Prostate gland (tissue), 2 donors: ENCODE data around the gene DGKZ. TPM values are rescaled to one million over a fixed set of nuclear protein-coding genes. Genes with fewer than 3 reads are reported as not detected.

Source experiments
- DNase-seq: peaks from one replicate; pipeline ENCODE4 v3.0.0-alpha.2; 2019; ENCODE audit warnings: low spot score
- H3K27ac ChIP-seq, 2 donors: fragments of 200-600 bp; sonication (generic); 2 replicates each; pipeline ENCODE4 v1.5.1; 2017 to 2019
- H3K27me3 ChIP-seq: fragments of 200-600 bp; sonication (generic); replicated peaks from 2 replicates; pipeline ENCODE4 v1.5.1; 2019; ENCODE audit not compliant: insufficient read depth
- H3K36me3 ChIP-seq, 2 donors: fragments of 200-600 bp; sonication (generic); 1 replicate in 1 of 2; 2 replicates in 1 of 2; pipeline versions ENCODE4 v1.5.1 to v1.8.1; 2017 to 2019
- H3K4me1 ChIP-seq: fragments of 200-600 bp; sonication (generic); replicated peaks from 2 replicates; pipeline ENCODE4 v1.5.1; 2019
- H3K4me3 ChIP-seq, 2 donors: fragments of 200-600 bp; sonication (generic); 2 replicates each; pipeline ENCODE4 v1.5.1; 2017 to 2019
- H3K9me3 ChIP-seq: fragments of 200-600 bp; sonication (generic); 2 replicates; pipeline ENCODE4 v1.5.1; 2017
- CTCF ChIP-seq, 4 experiments: fragments of 200-600 bp in 2 of 4; fragments of 450-650 bp in 2 of 4; sonication (generic) in 2 of 4; IDR thresholded peaks; 1 replicate in 3 of 4; 2 replicates in 1 of 4; pipeline ENCODE4 v1.5.1; 2016 to 2019; ENCODE audit warnings: antibody characterized with exemption in 4 of 4, mild to moderate bottlenecking in 2 of 4, moderate library complexity in 2 of 4
- POLR2A ChIP-seq: fragments of 450-650 bp; IDR thresholded peaks from one replicate; pipeline ENCODE4 v1.6.1; 2016; ENCODE audit warnings: antibody characterized with exemption, mild to moderate bottlenecking
- POLR2AphosphoS5 ChIP-seq: sonication (generic); formaldehyde crosslinking; IDR thresholded peaks from one replicate; pipeline ENCODE4 v1.6.1; 2017; ENCODE audit warnings: antibody characterized with exemption
- WGBS: methylation state at CpG from one replicate; pipeline ENCODE4 v1.1.5; 2018; 5-methylcytosine and 5-hydroxymethylcytosine counted together
- intact Hi-C: fragments of 100-400 bp; cut with DNase I; formaldehyde crosslinking; loops from one replicate; pipeline ENCODE4 v1.14.2; 2022
- total RNA-seq, 2 donors: library from RNA; depleted of rRNA; stranded (reverse); fragments of >200 nt; gene quantifications; one replicate each; pipeline ENCODE4 v1.1.0, GENCODE V29; 2016

Gene DGKZ
- total RNA-seq, 2 donors from 2014 or later = 53.6 to 95.0 TPM

GRCh38 chr11:46393759-46394158, 46.5 kb downstream of the DGKZ start:
- H3K36me3 ChIP-seq = peaks cover 0 to 10% of the 10 kb centered on the region in 2 donors
- peaks cover 9% of the 10 kb centered on the region for H3K4me1 ChIP-seq
- WGBS = 89% methylated on average over 4 of the region's 4 CpGs
- peaks cover 4% of the 10 kb centered on the region for H3K27me3 ChIP-seq
- no peak for DNase-seq
- H3K27ac ChIP-seq = no peak overlapping the region
- no peak overlapping the region for H3K4me3 ChIP-seq
- intact Hi-C loops = loop anchor here (5.0 kb wide), 1 partner anchor 144 kb away; no protein-coding TSS in a partner anchor
- TF ChIP-seq POLR2AphosphoS5 = no peak
- no peak for TF ChIP-seq POLR2A
- TF ChIP-seq CTCF (IDR thresholded peaks at IDR 0.05) = no peak
- H3K9me3 ChIP-seq = no peaks in the 10 kb centered on the region

- H3K4me3 ChIP-seq = no peak overlapping the region
- 95% methylated on average over 18 of the region's 19 CpGs for WGBS
- peaks cover 0 to 10% of the 10 kb centered on the region in 2 donors for H3K36me3 ChIP-seq
- no peaks in the 10 kb centered on the region for H3K9me3 ChIP-seq
- no peak for DNase-seq
- no peak for TF ChIP-seq POLR2A
- TF ChIP-seq POLR2AphosphoS5 = no peak
- TF ChIP-seq CTCF (IDR thresholded peaks at IDR 0.05) = no peak
- H3K4me1 ChIP-seq = peaks cover 4% of the 10 kb centered on the region
- intact Hi-C loops = no loop called here
- H3K27ac ChIP-seq = no peak overlapping the region
- H3K27me3 ChIP-seq = no peaks in the 10 kb centered on the region
Measured at GRCh38 chr11:46397526-46397925, 50.3 kb downstream of the DGKZ start.

- Histone ChIP-seq H3K4me1 (no peaks in the 10 kb centered on the region), H3K27ac (no peak overlapping the region), H3K27me3 (no peaks in the 10 kb centered on the region), H3K4me3 (no peak overlapping the region), H3K36me3 (peaks cover 8 to 16% of the 10 kb centered on the region in 2 donors), H3K9me3 (no peaks in the 10 kb centered on the region)
- intact Hi-C loops = no loop called here
- WGBS = 81% methylated on average over 6 of the region's 6 CpGs
- no peak for TF ChIP-seq POLR2AphosphoS5
- TF ChIP-seq CTCF (IDR thresholded peaks at IDR 0.05) = no peak
- no peak for TF ChIP-seq POLR2A
- no peak for DNase-seq
Measured at GRCh38 chr11:46402957-46403902, 56.0 kb downstream of the DGKZ start.

GRCh38 chr11:46404476-46405017, 57.3 kb downstream of the DGKZ start:
- Histone ChIP-seq H3K36me3 (peaks cover 14 to 16% of the 10 kb centered on the region in 2 donors), H3K27me3 (no peaks in the 10 kb centered on the region), H3K4me1 (no peaks in the 10 kb centered on the region), H3K4me3 (no peak overlapping the region), H3K9me3 (no peaks in the 10 kb centered on the region), H3K27ac (no peak overlapping the region)
- WGBS = 79% methylated on average over 5 of the region's 5 CpGs
- intact Hi-C loops = no loop called here
- no peak for DNase-seq
- TF ChIP-seq POLR2A (no peak), POLR2AphosphoS5 (no peak), CTCF (IDR thresholded peaks at IDR 0.05) (no peak)
